Measurements from ENCODE around the gene ARL4C.

GRCh38 chr2:234472155-234472554, 24.7 kb downstream of the ARL4C start:
- TF ChIP-seq CTCF (IDR thresholded peaks at IDR 0.05) (no peak), REST (IDR thresholded peaks at IDR 0.05; ENCODE audit: insufficient read depth in 1 of 2, low read depth in 2 of 2, low read length in 1 of 2) (no peak), SIN3A (IDR thresholded peaks at IDR 0.05; ENCODE audit: borderline replicate concordance, insufficient read depth, low read depth, low read length) (no peak)

Measured in Panc1 (cell line).